Activated T-helper 1 cell treated with anti-CD3 and anti-CD28 coated beads, Interleukin-12 subunit alpha, Interleukin-12 subunit beta, Interleukin-2, Interleukin-4 antibody, amounts not matched to agents 30 ng/mL and 10 ng/mL and 1 ng/mL, durations not matched to agents 14 hours and 24 hours and 36 hours (primary cell): ENCODE data around the gene SLC6A7. TPM values are rescaled to one million over a fixed set of nuclear protein-coding genes. Genes with fewer than 3 reads are reported as not detected.

Experiments
- DNase-seq: peaks from one replicate; pipeline ENCODE4 v3.0.0; 2021; ENCODE audit warnings: low spot score
- H3K27ac Mint-ChIP-seq: one replicate; pipeline ENCODE4 v1.8.0; 2021; ENCODE audit warnings: mild to moderate bottlenecking, mixed read lengths
- H3K27me3 Mint-ChIP-seq: one replicate; pipeline ENCODE4 v1.8.0; 2022; ENCODE audit warnings: mild to moderate bottlenecking, moderate library complexity, mixed read lengths; ENCODE audit not compliant: insufficient read depth
- H3K36me3 Mint-ChIP-seq: one replicate; pipeline ENCODE4 v1.8.0; 2021; ENCODE audit warnings: low read depth, mixed read lengths
- H3K4me1 Mint-ChIP-seq: one replicate; pipeline ENCODE4 v1.8.0; 2021; ENCODE audit warnings: low read depth, mixed read lengths
- H3K4me3 Mint-ChIP-seq: one replicate; pipeline ENCODE4 v1.8.0; 2021; ENCODE audit warnings: mild to moderate bottlenecking, moderate library complexity, mixed read lengths
- H3K9me3 Mint-ChIP-seq: one replicate; pipeline ENCODE4 v1.8.0; 2021; ENCODE audit warnings: mixed read lengths
- intact Hi-C: fragments of 100-400 bp; cut with micrococcal nuclease; formaldehyde crosslinking; loops from one replicate; pipeline ENCODE4 v1.15.1; 2024
- total RNA-seq: library from RNA; stranded (reverse); gene quantifications from 2 replicates; pipeline ENCODE4 v1.2.3, GENCODE V29; 2022

The SLC6A7 gene
- total RNA-seq, 1 donor from 2014 or later: not detected

DNA sequence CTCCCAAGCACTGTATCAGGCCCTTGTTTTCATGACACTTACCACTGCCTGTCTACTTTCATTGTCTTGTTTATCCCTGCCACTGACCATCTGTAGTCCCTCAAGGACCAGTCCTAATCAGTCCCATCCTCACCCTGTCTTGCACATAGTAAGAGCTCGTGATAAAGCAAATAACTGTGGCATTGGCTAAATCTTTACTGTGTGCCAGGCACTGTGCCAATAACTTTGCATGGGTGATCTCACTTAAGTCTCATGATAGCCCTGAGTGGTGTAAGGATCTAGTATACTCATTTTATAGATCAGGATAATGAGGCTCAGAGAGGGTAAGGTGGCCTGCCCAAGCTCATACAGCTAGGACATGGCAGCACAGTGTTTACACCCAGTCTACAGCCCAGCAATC, 17.7 kb upstream of the SLC6A7 start:
- Mint-ChIP-seq H3K27me3 (peaks cover 40% of the 10 kb centered on the region), H3K4me3 (no peak overlapping the region), H3K36me3 (no peaks in the 10 kb centered on the region), H3K27ac (no peak overlapping the region), H3K9me3 (no peaks in the 10 kb centered on the region), H3K4me1 (no peaks in the 10 kb centered on the region)
- DNase-seq: no peak
- intact Hi-C loops: no loop called here

- Mint-ChIP-seq H3K27ac (no peak overlapping the region), H3K36me3 (no peaks in the 10 kb centered on the region), H3K9me3 (no peaks in the 10 kb centered on the region), H3K4me1 (no peaks in the 10 kb centered on the region), H3K4me3 (no peak overlapping the region), H3K27me3 (peaks cover 36% of the 10 kb centered on the region)
- intact Hi-C loops: no loop called here
- DNase-seq: no peak
Measured at GRCh38 chr5:150172556-150172955, 17.3 kb upstream of the SLC6A7 start.

DNA sequence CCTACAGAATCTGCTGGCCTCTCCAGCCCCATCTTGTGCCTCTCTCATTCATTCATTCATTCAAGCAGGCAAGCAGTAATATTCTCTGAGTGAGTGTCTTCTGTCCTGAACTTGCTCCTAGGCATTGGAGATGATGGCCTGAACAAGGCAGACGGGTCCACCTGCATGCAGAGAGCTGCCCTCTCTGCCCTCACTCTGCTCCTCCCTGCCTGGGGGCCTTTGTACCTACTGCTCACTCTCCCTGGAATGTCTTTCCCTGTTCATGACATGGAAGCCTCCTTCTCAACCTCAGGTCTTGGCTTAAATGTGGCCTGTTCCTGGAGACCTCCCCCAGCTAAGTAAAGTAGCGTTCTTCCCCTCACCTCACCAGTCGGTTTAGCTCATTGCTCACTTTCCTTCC, 16.7 kb upstream of the SLC6A7 start:
- H3K9me3 Mint-ChIP-seq: no peaks in the 10 kb centered on the region
- H3K27ac Mint-ChIP-seq: no peak overlapping the region
- intact Hi-C loops: no loop called here
- H3K27me3 Mint-ChIP-seq: peaks cover 30% of the 10 kb centered on the region
- no peaks in the 10 kb centered on the region for H3K36me3 Mint-ChIP-seq
- H3K4me1 Mint-ChIP-seq: no peaks in the 10 kb centered on the region
- no peak for DNase-seq
- no peak overlapping the region for H3K4me3 Mint-ChIP-seq

DNA sequence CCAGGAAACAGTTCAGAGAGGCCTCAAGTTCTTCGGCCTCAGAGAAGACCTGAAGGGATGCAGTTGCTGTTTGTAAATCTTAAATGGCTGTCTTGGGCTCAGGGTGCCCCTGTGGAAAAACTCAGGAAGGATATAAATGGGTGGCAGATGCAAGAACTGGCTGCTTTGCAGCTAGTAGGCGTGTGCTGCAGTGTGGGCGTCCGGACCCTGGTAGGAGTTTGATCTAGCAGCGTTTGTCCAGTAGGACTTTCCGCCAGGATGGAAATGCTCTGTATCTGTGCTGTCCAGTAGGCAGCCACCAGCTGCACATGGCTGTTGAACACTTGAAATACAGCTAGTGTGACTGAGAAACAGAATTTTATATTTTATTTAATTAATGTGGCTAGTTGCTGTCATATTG, 15.6 kb upstream of the SLC6A7 start:
- intact Hi-C loops: no loop called here
- no peak overlapping the region for H3K27ac Mint-ChIP-seq
- H3K27me3 Mint-ChIP-seq: peaks cover 19% of the 10 kb centered on the region

DNA sequence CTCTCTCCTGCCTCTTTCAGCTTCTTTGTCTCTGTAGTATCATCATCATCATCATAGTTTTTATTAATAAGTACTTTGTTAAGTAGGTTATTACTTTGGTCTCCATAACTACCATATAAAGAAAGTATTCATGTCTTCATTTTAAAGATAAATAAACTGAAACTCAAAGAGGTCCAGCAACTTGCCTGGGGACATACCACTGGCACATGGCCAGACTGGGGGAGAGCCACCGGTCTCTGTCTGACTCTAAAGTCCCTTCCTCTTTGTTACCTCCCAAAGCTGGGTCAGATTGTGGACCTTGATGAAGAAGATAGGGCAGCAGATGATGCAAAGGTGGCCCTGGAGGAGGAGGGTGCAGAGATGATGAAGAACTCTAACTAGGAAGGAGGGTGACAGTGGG, 14.8 kb upstream of the SLC6A7 start:
- Mint-ChIP-seq H3K27ac (no peak overlapping the region), H3K9me3 (no peaks in the 10 kb centered on the region), H3K27me3 (peaks cover 18% of the 10 kb centered on the region), H3K4me3 (no peak overlapping the region), H3K36me3 (no peaks in the 10 kb centered on the region), H3K4me1 (no peaks in the 10 kb centered on the region)
- DNase-seq: no peak
- intact Hi-C loops: no loop called here

More for the DNA sequence above, 15.6 kb upstream of the SLC6A7 start:
- Mint-ChIP-seq H3K4me3 (no peak overlapping the region), H3K4me1 (no peaks in the 10 kb centered on the region), H3K36me3 (no peaks in the 10 kb centered on the region), H3K9me3 (no peaks in the 10 kb centered on the region)
- DNase-seq: no peak

GRCh38 chr5:150175536-150175935, 14.3 kb upstream of the SLC6A7 start:
- no peaks in the 10 kb centered on the region for H3K9me3 Mint-ChIP-seq
- no peaks in the 10 kb centered on the region for H3K4me1 Mint-ChIP-seq
- no peak overlapping the region for H3K27ac Mint-ChIP-seq
- no peak for DNase-seq
- intact Hi-C loops: no loop called here
- H3K36me3 Mint-ChIP-seq: no peaks in the 10 kb centered on the region
- H3K27me3 Mint-ChIP-seq: peaks cover 16% of the 10 kb centered on the region
- no peak overlapping the region for H3K4me3 Mint-ChIP-seq

GRCh38 chr5:150176745-150177477, 13.0 kb upstream of the SLC6A7 start:
- no peaks in the 10 kb centered on the region for H3K36me3 Mint-ChIP-seq
- H3K27me3 Mint-ChIP-seq: peaks cover 15% of the 10 kb centered on the region
- no peaks in the 10 kb centered on the region for H3K9me3 Mint-ChIP-seq
- H3K27ac Mint-ChIP-seq: no peak overlapping the region
- H3K4me3 Mint-ChIP-seq: no peak overlapping the region
- intact Hi-C loops: no loop called here
- H3K4me1 Mint-ChIP-seq: no peaks in the 10 kb centered on the region
- no peak for DNase-seq

DNA sequence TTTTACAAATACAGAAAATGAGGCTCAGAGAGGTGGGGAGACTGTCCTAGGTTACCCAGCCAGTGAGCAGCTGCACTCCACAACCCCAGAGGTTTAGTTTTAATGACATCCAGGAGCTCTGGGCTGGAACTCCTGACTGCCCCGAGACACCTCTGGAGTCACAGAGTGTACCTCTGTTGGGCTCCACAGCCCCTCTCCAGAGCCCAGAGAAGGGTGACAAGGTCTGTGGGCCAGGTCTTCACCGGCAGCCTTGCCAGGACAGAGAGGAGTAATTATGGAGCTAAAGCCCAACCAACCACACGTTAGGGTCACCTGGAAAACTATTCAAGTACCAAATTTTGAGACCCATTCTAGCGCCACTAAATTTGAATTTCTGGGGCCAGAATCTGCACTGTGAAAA, 12.1 kb upstream of the SLC6A7 start:
- Mint-ChIP-seq H3K27me3 (peaks cover 8% of the 10 kb centered on the region), H3K27ac (no peak overlapping the region), H3K4me3 (no peak overlapping the region), H3K36me3 (no peaks in the 10 kb centered on the region), H3K9me3 (no peaks in the 10 kb centered on the region), H3K4me1 (no peaks in the 10 kb centered on the region)
- DNase-seq: no peak
- intact Hi-C loops: no loop called here

DNA sequence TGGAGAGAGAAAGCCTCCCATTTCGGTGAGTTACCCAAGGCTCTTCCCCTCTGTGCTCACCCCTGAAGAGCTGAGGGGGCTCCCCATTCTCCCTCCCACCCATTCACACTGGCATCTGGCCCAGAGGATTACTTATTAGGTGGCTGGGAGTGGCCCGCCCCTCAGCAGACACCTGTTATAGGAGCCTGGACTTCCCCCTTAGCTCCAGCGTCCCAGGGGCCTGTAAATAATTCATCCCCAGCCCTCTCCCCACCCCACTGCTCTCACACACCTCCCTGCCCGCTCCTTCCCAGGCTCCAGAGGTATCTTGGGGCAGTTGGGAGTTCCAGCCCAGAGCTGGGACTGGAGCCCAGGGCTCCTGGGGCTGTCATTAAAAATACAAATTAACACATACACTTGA, 11.6 kb upstream of the SLC6A7 start:
- intact Hi-C loops: no loop called here
- H3K27me3 Mint-ChIP-seq: peaks cover 4% of the 10 kb centered on the region
- no peak overlapping the region for H3K27ac Mint-ChIP-seq
- H3K4me1 Mint-ChIP-seq: no peaks in the 10 kb centered on the region
- H3K4me3 Mint-ChIP-seq: no peak overlapping the region
- no peaks in the 10 kb centered on the region for H3K36me3 Mint-ChIP-seq
- H3K9me3 Mint-ChIP-seq: no peaks in the 10 kb centered on the region
- DNase-seq: no peak

- DNase-seq: no peak
- no peak overlapping the region for H3K4me3 Mint-ChIP-seq
- intact Hi-C loops: no loop called here
- no peaks in the 10 kb centered on the region for H3K4me1 Mint-ChIP-seq
- no peaks in the 10 kb centered on the region for H3K9me3 Mint-ChIP-seq
- H3K36me3 Mint-ChIP-seq: no peaks in the 10 kb centered on the region
- H3K27me3 Mint-ChIP-seq: peaks cover 2% of the 10 kb centered on the region
- no peak overlapping the region for H3K27ac Mint-ChIP-seq
Measured at GRCh38 chr5:150179019-150179620, 10.7 kb upstream of the SLC6A7 start.

DNA sequence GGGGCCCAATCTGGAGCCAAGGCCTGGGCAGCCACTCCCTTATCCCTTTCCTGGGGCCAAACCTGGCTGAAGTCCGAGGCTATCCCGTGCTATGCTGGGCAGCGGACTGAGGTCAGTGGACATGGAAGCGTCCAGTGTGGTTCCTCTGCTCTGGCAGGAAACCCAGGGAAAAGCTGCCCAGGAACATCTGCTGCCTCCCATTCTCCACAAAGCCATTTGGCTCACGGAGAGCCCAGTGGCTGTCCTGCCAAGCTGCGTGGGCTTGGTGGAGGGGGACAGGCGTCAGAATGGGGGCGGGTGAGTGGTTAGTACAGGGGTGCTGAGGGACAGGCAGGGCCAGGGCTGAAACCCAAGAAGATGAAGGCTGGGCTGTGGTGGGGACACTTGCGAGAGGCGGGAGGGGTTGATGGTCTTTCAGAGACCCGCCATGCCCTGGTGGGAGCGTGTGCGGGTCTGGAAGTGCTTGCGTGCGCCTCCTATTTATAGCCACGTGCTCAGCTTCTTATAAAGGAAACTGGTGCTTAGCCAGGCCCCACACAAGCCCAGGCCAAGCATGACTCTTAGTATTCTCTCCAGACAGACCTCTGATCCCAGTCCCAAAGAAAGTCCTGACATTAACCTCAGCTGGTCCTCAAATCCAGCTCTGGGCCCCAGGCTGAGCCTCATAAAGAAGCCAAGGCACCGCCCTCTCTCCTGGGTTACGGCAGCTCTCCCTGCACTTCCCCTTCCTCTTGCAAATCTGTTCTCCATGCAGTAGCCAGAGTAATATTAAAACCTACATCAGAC, 9.4 kb upstream of the SLC6A7 start:
- no peak overlapping the region for H3K27ac Mint-ChIP-seq
- no peaks in the 10 kb centered on the region for H3K36me3 Mint-ChIP-seq
- no peaks in the 10 kb centered on the region for H3K4me1 Mint-ChIP-seq
- H3K27me3 Mint-ChIP-seq: peaks cover 2% of the 10 kb centered on the region
- intact Hi-C loops: no loop called here
- DNase-seq: no peak
- H3K9me3 Mint-ChIP-seq: no peaks in the 10 kb centered on the region
- H3K4me3 Mint-ChIP-seq: no peak overlapping the region

DNA sequence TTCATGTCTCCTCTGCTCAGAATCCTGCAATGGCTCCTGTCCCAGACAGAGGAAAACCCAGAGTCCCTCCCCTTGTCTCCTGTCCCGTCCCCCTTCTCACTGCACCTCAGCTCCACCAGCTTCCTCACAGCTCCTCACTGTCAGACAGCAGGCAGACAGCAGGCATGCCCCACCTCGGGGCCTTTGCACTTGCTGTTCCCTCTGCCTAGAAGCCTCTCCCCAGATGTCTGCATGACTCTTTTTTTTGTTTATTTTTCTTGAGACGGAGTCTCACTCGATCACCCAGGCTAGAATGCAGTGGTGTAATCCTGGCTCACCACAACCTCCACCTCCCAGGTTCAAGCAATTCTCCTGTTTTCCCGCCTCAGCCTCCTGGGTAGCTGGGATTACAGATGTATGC, 8.8 kb upstream of the SLC6A7 start:
- Mint-ChIP-seq H3K4me1 (no peaks in the 10 kb centered on the region), H3K27ac (no peak overlapping the region), H3K9me3 (no peaks in the 10 kb centered on the region), H3K27me3 (peaks cover 2% of the 10 kb centered on the region), H3K36me3 (no peaks in the 10 kb centered on the region), H3K4me3 (no peak overlapping the region)
- DNase-seq: no peak
- intact Hi-C loops: no loop called here

- Mint-ChIP-seq H3K4me1 (no peaks in the 10 kb centered on the region), H3K4me3 (no peak overlapping the region), H3K27me3 (peaks cover 4% of the 10 kb centered on the region), H3K27ac (no peak overlapping the region), H3K9me3 (no peaks in the 10 kb centered on the region), H3K36me3 (no peaks in the 10 kb centered on the region)
- DNase-seq: no peak
- intact Hi-C loops: no loop called here
Measured at GRCh38 chr5:150181766-150182545, 7.9 kb upstream of the SLC6A7 start.
